Fibroblast of skin of right quadriceps (primary cell): ENCODE data around the gene FAS.
"Not testable (repeated sequence)": the region's sequence is repeated elsewhere in the genome, so short reads cannot be mapped to it uniquely, and the experiment has no call there.

ENCODE experiments used
- DNase-seq: peaks from one replicate; pipeline ENCODE4 v3.0.0-alpha.2; 2013

Gene FAS

DNA sequence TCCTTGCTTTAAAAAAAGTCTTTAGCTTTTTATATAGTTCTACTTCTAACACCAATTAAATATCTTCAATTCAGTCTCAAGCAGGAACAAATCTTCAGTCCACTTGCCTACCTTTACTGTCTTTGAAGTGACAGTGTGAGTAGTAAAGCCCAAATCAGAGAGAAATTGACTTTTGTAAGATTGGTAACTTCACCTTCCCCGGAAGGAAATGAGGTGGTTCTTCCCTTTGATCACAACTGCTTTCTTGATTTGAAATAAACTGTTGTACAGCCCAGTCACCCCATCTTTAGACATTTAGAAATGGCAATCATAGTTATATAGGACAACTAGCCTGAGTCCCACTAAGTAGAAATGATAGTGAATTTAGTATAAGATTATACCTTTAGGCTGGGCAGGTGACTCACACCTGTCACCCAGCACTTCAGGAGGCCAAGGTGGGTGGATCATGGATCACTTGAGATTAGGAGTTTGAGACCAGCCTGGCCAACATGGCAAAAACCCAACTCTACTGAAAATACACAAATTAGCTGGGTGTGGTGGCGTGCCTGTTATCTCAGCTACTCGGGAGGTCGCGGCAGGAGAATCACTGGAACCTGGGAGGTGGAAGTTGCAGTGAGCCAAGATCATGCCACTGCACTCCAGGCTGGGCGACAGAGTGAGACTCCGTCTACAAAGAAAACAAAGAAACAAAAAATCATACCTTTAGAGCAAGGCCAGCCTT lies 4.7 kb downstream of the FAS start:
- no peak for DNase-seq

DNA sequence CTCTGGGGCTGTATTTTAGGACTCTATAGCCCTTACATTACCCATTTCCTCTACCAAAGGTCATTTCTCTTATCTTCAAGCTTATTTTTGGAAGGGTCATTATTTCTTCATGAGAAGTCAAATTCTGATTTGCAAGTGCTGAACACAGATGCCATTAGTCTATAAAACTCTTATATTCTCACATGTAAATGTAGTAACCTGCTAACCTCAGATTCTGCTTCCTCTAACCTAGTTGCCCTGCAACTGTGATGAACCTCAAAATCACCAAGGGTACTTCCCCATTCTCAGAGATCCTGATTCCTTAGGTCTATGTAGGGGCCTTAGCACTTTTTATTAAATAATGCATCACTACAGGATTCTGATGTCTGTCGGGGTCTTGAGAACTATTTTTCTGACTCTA lies 6.3 kb downstream of the FAS start:
- no peak for DNase-seq

DNA sequence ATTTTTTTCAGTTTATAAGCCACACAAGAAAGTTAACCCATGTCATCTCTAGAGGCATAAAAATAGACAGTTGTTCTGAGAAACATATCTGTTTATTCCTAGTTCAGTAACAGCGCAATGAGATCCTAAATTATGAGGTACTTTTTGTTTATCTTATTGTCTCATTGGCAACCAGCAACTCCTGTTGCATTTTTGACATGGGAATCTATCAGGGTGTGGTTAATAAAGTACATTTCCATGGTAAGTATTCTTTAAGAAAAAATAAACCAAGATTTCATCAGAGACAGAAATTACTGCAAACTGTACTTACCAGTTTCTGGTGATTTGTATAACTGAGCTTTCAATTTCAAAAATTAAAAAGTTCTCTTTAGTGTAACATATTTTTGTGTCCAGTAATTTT lies 9.0 kb downstream of the FAS start:
- no peak for DNase-seq

DNA sequence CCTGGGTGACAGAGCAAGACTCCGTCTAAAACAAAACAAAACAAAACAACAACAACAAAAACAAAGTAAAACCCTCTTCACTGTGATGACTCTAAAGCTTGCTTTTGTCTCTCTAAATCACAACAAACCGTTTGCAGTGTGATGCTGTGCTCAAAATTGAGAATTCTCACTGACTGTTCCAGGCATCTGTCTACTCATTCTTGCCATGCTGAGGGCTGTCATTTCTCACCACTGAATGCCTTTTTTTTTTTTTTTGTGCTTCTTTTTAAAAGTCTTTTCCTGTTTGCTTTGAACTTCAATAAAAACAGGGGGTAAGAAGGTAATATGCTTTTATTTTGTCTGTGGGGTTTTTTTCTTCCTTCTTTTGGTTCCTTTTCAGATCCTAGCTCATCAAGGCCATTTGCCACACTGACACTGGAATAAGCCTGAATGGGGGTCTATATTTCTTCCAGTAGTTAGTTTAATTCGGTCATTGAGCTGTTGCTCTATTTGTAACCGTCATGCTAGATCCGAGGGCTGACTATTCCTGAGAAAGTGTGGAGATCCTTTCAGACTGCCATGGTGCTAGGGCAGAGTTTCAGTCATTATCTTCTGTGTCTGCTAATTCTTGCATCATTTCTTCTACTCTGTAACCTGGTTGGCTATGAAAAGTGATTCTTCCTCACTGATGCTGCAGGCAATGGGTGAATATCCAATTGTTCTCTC lies 10.6 kb downstream of the FAS start:
- DNase-seq: no peak

DNA sequence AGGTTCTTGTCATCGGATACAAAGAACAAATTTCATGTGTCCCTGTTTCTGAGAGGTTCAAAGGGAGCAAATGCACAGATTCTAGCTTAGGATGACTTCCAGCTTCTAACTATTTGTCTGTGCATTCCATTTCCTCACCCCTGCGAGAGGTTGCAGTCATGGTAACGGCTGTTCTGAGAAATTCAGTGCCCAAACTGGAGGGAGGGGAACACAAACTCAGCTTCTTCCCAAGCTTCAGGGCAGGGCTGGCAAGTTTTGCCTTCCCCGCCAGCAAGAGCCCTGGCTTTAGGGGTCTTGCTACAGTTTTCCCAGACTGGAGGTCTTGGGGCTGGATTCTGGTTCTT lies 11.1 kb downstream of the FAS start:
- peak; percentile 33 for DNase-seq

DNA sequence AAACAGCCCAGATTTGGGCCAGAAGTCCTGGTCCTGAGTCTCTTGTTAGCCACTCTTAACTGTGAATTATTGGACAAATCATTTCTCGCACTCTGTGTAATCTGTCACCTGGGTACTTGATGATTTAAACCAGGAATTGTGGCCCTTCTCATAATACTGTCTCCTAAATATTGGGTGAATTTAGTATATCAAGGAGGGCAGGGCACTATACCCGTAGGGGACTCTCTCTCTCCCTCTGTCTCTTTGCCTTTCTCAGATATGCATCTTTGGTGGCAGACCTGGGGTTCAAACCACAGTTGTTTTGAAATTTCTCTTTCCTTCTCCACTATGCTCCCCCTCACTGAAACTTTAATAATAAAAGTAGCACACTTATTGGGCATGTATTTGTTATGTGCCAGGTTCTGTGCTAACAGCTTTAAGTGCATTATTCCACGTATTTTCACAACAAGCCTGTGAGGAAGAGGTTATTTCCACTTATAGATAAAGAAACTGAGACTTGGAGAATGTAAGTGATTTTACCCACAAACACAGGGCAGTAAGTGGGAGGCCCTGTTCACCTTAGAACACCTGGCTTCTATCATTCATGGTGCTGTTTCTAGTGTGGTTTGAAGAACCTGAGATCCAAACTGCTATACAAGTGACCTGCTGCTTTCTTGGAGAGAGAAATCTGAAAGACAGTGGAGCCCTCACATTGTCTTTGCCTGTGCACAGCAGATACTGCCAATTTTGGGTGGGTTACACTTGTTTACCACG lies 11.8 kb downstream of the FAS start:
- no peak for DNase-seq

DNA sequence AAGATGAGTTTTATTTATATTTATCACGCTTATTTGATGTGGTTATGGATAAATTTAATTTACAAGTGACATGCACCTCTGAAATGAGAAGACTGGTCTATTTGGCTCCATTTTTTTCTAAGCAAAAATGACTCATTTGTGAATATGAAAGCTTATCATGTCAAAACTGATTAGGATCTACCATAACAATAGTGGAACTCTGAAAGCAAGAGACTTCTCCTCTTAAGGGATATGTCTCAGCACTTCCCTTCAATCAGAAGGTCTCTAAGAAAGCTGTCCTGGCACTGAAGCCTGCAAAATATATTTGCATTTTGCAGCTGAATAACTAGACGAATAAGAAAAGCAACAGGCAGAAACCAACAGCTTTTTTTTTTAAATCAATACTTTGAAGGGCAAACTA lies 12.7 kb downstream of the FAS start:
- no peak for DNase-seq

DNA sequence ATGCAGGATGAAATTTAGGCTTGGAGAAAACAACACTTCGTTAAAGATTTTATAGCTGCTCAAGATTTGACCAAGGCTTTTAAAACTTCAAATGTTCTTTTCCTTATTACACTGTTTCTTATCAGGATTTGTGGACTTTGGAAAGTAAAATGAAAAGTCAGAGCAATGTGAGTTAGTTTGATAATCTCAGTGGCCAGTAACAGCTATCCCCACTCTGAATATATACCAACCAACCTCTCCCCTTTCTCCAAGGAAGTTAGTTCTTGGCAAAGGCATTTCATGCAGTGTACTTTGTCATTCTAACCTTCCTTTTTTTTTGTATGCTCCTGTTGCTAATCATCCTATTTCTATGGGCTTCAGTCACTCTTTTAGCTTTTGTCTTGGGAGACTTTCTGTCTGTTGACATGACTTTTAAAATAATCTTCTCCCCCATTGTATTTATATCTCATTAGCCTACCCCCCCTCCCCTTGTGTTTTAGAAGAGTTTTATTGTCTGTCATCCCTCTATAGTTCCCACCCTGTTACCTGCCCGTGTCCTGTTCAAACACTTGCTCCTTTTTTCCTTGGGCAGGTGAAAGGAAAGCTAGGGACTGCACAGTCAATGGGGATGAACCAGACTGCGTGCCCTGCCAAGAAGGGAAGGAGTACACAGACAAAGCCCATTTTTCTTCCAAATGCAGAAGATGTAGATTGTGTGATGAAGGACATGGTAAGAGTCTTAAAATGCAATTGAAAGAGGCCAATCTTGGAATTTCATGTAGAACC lies 16.7 kb downstream of the FAS start:
- no peak for DNase-seq

DNA sequence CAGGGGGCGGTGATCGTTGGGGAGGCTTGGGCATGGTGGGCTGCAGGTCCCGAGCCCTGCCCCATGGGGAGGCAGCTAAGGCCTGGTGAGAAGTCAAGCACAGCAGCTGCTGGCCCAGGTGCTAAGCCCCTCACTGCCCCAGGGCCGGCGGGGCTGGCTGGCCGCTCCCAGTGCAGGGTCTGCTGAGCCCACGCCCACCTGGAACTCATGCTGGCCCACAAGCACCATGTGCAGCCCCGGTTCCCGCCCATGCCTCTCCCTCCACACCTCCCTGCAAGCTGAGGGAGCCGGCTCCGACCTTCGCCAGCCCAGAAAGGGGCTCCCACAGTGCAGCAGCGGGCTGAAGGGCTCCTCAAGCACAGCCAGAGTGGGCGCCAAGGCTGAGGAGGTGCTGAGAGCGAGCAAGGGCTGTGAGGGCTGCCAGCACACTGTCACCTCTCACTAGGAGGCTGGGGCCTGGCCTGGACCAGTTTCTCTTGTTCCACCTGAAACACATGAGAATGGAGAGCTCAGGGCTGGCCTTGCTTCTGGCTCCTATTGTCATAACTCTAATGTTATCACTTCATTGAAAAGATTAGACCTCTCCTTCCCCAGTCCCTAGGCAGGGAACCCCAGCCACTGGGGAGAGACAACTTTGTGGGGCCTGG lies 28.2 kb downstream of the FAS start:
- not testable (repeated sequence) for DNase-seq

DNA sequence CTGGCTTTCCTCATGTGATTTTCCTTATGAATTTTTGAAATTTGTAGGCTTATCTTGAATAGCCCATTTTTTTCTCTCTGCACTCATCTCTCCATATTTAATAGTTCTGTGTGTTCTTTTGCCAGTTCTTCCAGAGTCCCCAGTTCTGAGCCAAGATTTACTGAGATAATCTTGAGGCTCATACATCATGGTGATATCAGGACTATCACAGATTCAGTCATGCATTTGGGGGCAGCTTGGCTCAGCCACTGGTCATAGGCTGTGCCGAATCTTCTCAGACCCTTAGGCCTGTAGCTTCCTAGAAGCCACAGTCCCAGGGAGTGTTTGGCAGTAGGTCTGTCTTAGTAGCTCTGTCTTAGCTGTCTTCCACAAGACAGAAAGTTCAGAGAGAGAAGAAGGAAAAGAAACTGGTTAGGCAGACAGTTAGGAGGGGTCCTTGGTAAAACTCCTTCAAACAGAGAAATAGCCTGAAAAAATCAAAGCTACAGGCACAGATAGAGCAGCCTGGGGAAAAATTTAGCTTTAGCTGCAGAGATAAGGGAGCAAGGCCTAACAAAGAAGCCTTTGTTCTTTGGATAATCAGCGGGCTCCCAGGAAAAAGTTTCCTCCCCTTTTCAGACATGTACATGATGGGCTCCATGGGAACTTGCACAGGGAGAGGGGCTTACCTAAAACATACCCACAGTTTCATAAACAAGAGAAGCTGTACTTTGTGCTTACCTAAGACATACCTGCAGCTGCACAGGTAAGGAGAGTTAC lies 29.1 kb downstream of the FAS start:
- no peak for DNase-seq

DNA sequence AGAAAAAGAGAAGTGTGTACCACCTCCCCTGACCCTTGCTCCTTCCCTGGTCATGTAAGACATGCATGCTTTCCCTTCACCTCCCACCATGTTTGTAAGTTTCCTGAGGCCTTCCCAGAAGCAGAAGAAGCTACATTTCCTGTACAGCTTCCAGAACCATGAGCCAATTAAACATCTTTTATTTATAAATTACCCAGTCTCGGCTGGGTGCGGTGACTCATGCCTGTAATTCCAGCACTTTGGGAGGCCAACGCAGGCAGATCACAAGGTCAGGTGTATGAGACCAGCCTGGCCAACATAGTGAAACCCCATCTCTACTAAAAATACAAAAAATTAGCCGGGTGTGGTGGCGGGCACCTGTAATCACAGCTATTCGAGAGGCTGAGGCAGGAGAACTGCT lies 30.9 kb downstream of the FAS start:
- DNase-seq: not testable (repeated sequence)

DNA sequence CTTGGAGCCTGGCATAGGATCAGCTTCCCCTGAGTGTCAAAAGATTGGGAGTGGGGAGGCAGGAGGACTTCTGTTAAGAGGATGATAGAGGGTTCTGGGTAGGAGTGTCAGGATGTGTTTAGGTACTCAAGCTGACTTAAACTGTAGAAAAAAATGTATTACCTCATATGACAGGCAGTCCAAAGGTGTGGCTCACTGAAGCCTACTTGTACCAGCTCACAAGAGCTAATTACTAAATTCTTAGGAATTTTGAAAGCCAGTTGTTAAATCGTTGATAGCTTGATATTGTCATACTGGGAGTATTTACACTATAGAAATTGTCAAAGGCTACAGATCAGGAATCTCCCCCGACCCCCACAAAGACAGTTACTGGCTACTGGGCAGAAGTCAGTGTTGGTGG lies 32.1 kb downstream of the FAS start:
- DNase-seq: no peak

DNA sequence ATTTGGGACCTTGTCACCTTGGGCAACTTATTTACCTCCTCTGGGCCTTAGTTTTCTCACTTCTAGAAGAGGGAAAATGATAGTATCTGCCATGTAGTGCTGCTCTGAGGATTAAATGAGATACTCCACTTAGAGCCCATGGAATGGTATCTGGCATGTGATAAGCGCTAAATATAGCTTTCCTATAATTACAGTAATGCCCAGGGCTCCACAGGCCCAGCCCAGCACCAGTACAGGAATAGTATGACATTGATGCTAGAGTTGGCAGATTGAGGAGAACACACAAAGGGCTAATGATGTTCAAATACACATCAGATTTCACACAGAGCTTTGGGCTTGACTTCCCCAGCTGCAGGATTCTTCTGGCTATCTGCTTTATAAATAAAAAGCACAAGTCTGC lies 34.9 kb downstream of the FAS start:
- no peak for DNase-seq

DNA sequence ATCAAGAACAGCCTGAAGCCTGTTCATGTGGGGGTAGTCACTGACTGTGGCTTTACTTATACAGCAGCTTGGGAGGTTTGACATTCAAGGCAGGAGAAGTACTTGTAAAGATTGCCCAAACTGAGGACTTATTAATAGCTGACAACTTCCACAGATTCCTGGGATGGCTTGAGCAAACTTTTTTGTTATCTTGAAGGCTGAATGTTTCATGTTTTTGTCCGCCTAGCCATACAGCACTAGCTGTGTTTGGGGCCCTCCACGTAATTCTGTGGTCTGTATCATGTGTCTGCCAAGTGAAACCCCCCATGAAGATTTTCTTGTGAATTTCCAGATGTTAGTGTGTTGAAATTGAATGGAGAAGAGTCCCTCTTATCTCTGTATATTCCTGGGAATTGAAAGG lies 38.6 kb downstream of the FAS start:
- DNase-seq: peak; percentile 54

DNA sequence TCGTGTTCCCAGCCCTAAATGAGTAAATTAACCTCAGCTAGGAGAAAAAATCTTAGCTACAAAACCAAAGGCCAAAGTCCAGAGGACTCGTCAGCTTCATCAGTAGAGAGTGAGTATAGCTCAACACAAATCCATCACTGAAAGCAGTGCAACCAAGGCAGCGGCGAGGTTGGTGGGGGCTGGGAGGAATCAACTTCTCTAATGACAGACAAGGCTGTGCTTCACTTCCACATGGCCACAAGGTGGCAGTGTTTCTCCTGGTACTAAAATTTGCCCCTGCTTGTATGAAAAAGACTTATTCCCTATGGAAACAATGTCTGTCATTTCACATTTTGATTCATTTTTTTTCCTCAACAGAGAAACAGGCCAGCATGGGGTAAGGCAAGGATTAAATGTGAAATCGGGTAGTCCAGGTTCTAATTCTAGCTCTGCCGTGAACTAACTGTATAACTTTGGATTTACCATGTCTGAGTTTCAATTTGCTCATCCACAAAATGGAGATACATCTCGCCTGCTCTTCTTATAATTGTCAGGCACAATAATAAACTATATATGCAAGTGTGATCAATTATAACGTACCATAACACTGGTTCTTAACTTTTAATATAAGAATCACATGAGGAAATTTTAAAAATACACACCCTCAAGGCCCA lies 39.3 kb downstream of the FAS start:
- DNase-seq: peak; percentile 82

DNA sequence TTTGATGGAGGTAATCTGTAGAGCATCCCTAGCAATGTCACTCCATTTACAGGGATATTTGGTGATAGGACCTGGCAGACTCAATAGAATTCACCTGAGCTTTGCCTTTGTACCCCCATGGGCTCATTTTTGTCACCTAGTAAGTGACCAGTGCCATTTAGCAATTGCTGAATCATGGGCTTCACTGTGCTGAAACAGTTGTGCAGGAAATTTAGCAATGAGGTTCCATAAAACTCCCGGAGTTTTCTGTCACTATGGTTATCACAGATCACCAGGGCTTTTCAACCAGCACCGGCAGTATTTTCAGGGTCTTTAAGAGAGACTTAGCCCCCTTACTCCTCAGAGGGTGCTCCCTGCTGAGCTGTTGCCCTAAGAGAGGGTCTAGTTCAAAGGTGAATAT lies 40.2 kb downstream of the FAS start:
- DNase-seq: no peak

DNA sequence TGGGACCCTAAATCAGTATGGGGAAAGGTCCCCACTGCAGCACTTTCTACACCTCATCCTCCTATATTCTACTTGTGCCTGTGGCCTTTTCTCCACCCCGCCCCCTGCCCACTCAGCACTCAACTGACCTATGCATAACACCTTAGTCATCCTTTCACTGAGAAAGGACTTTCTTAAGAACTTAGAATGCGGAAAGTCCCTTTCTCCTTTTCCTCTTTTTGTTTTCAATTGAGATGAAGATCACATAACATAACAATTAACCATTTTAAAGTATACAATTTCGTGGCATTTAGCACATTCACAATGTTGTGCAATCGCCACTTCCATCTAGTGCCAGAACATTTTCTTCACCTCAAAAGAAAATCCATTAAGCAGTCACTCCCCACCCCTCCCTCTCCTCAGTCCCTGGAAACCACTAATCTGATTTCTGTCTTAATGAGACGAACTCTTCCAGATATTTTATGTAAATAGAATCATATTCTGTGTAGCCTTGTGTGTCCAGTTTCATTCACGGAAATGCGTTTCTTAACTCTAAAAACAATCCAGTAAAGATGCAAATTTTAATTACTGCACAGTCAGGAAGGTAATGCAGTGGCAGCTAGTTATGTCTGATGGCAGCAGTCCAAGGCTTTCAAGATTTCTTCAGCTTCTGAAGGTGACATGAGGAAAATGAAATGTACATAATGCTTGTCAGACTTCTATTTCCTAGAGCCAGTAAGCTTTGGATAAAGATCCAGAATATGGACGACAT lies 41.7 kb downstream of the FAS start:
- peak; percentile 84 for DNase-seq

DNA sequence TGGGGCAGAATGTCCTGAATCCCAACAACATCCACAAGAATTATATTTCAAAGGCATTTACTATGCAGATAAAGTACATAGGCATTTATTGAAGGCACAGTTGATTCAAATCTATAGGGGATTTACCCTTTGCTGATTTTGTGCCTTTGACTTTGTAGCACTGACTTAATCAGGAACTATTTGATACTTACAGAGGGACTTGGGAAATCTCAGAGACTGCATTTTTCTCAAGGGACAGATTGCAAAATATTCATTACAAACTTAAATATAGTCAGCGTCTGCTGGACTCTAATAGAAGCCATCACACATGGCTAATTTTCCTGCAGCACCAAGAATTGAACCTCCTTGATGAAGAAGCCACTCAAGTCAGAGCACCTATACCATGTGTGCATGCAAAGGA lies 44.9 kb downstream of the FAS start:
- DNase-seq: no peak

DNA sequence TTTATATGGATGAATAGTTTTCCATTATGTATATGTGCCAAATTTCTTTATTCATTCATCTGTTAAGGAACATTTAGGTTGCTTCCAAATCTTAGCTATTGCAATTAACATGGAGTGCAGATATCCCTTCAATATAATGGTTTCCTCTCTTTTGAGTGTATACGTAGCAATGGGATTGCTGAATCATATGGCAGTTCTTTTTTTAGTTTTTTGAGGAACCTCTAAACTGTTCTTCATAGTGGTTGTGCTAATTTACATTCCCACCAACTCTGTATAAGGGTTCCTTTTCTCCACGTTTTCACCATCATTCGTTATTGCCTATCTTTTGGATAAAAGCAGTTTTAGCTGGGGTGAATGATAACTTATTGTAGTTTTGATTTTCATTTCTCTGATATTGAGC lies 46.5 kb downstream of the FAS start:
- DNase-seq: no peak

DNA sequence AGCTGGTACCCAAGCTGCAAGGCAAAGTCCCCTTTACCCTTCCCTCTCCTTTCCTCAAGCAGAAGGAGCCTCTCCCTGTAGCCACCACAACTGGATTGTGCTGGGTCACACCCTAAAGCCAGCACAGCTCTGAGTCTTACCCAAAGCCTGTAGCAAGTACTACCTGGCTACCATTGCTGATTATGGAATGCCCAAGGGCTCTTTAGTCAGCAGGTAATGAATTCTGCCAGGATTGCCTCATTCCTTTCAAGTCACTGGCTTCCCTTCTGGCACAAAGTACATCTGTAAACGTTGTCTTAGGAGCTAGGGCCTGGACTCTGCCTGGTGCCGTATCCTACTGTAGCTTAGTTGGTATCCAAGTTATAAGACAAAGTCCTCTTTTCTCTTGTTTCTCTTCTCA lies 52.0 kb downstream of the FAS start:
- no peak for DNase-seq

DNA sequence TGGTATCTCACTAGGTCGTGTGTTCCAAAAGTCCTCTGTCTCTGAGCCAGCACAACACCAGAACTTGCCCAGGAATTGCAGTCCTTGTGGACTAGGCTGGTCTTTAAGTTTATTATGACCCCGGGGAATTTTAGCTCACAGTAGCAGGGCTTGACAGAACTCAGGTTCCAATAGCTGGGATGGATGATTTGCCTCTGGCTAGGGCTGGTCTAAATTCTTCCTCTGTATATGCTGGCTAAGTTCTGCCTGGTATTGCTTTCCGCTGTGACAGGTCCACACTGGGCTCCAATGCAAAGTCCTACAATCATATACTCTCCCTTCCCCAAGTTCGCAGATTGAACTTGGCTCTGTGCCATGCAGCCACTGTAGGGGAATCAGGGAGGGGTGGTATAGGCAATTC lies 52.5 kb downstream of the FAS start:
- DNase-seq: no peak
